Measurements from ENCODE around the gene ZNF644.

The ZNF644 gene

GRCh38 chr1:91020967-91021685 is 709 bp downstream of the ZNF644 start:
- DNase-seq (ENCODE audit: low spot score): peak; percentile 68

GRCh38 chr1:91020486-91020885 is 1.3 kb downstream of the ZNF644 start:
- no peak for DNase-seq (ENCODE audit: low spot score)

- DNase-seq (ENCODE audit: low spot score): peak; percentile 21
These were observed 3.8 kb downstream of the ZNF644 start for GRCh38 chr1:91018006-91018405.

GRCh38 chr1:91015794-91016550 is 5.9 kb downstream of the ZNF644 start:
- DNase-seq (ENCODE audit: low spot score): no peak

- no peak for DNase-seq (ENCODE audit: low spot score)
These were observed 6.5 kb downstream of the ZNF644 start for GRCh38 chr1:91015358-91015780.

- no peak for DNase-seq (ENCODE audit: low spot score)
These were observed 7.4 kb downstream of the ZNF644 start for GRCh38 chr1:91014475-91014874.

GRCh38 chr1:91013302-91013701 is 8.5 kb downstream of the ZNF644 start:
- no peak for DNase-seq (ENCODE audit: low spot score)

- no peak for DNase-seq (ENCODE audit: low spot score)
These were observed 9.6 kb downstream of the ZNF644 start for GRCh38 chr1:91012196-91012595.

- no peak for DNase-seq (ENCODE audit: low spot score)
These were observed 10.1 kb downstream of the ZNF644 start for GRCh38 chr1:91011726-91012125.

GRCh38 chr1:91007827-91008226 is 14.0 kb downstream of the ZNF644 start:
- DNase-seq (ENCODE audit: low spot score): no peak

- no peak for DNase-seq (ENCODE audit: low spot score)
These were observed 14.7 kb downstream of the ZNF644 start for GRCh38 chr1:91007092-91007491.

GRCh38 chr1:91006113-91006908 is 15.5 kb downstream of the ZNF644 start:
- no peak for DNase-seq (ENCODE audit: low spot score)

GRCh38 chr1:91005285-91005684 is 16.6 kb downstream of the ZNF644 start:
- DNase-seq (ENCODE audit: low spot score): no peak

GRCh38 chr1:91004145-91004544 is 17.7 kb downstream of the ZNF644 start:
- no peak for DNase-seq (ENCODE audit: low spot score)

GRCh38 chr1:90996742-90997413 is 25.0 kb downstream of the ZNF644 start:
- DNase-seq (ENCODE audit: low spot score): no peak

GRCh38 chr1:90995311-90995894 is 26.4 kb downstream of the ZNF644 start:
- DNase-seq (ENCODE audit: low spot score): no peak

- DNase-seq (ENCODE audit: low spot score): no peak
These were observed 27.4 kb downstream of the ZNF644 start for GRCh38 chr1:90994461-90994860.

GRCh38 chr1:90993245-90993644 is 28.6 kb downstream of the ZNF644 start:
- no peak for DNase-seq (ENCODE audit: low spot score)

GRCh38 chr1:90990779-90991178 is 31.1 kb downstream of the ZNF644 start:
- DNase-seq (ENCODE audit: low spot score): no peak

GRCh38 chr1:90989990-90990389 is 31.8 kb downstream of the ZNF644 start:
- DNase-seq (ENCODE audit: low spot score): no peak

- no peak for DNase-seq (ENCODE audit: low spot score)
These were observed 32.5 kb downstream of the ZNF644 start for GRCh38 chr1:90989302-90989701.

GRCh38 chr1:90987841-90988240 is 34.0 kb downstream of the ZNF644 start:
- DNase-seq (ENCODE audit: low spot score): no peak

Measured in CD4-positive, alpha-beta T cell treated with Interleukin-15 for 4 hours (primary cell).